Skeletal muscle satellite cell (primary cell): Measurements from ENCODE around the gene CACNB3.
A peak's percentile ranks its signal among the peaks of the same experiment; 100 is the strongest.

Experiments used
- H3K27me3 ChIP-seq: 2 replicates; pipeline ENCODE4 v1.7.0; 2013; ENCODE audit warnings: low read length; ENCODE audit not compliant: control insufficient read depth, insufficient read depth
- H3K36me3 ChIP-seq: 2 replicates; pipeline ENCODE4 v1.7.0; 2013; ENCODE audit warnings: mild to moderate bottlenecking, control low read depth, low read length; ENCODE audit not compliant: insufficient read depth
- H3K4me1 ChIP-seq: 2 replicates; pipeline ENCODE4 v1.7.0; 2013; ENCODE audit warnings: low read length; ENCODE audit not compliant: control insufficient read depth, insufficient read depth
- H3K4me2 ChIP-seq: 2 replicates; pipeline ENCODE4 v1.7.0; 2013; ENCODE audit warnings: mild to moderate bottlenecking, low read length
- H3K4me3 ChIP-seq: 2 replicates; pipeline ENCODE4 v1.7.0; 2013; ENCODE audit warnings: low read length
- H3K9ac ChIP-seq: 2 replicates; pipeline ENCODE4 v1.7.0; 2013; ENCODE audit warnings: mild to moderate bottlenecking, low read depth, low read length, moderate library complexity
- H3K9me3 ChIP-seq: replicated peaks from 2 replicates; pipeline ENCODE4 v1.7.0; 2013; ENCODE audit warnings: mild to moderate bottlenecking, control low read depth, low read length

CACNB3 gene

DNA sequence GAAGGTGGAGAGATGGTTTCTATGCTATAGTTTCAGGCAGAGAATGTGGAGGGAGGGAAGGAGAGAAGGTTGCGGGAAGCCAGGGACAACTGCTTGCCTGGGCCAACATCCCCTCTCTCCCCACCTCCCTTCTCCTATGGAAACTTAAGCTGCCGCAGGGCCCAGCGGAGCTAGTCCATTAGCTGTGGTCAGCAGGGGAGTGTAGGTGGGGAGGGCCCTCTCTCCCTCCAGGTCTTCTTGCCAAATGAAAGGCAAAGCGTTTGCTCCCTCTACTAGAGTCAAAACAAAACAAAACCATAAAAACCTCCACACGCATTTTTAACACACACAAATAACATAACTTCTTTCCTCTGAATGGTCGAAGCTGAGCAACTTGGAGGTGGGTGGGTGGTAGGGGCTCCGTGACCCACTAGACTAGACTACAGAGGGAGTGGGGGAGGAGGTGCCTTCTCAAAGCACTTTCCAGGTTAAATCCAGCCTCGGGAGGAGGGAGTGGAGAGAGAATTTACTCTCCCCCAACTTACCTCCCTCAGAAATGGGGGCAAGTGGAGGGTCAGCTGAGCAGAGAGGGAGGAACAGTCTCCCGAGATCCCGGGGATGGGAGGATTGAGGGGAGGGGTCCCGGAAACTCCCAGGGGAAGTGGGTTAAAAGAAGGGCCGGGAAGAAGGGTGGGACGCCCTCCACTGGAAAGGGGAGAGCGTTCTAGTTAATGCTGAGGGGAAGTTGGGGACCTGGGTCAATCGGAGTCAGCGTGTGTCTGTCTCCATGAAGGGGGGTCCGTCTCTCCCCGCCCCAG, 4.6 kb upstream of the CACNB3 start:
- peak overlapping the region; percentile 98 for H3K4me2 ChIP-seq
- H3K36me3 ChIP-seq: no peaks in the 10 kb centered on the region
- H3K9me3 ChIP-seq: no peaks in the 10 kb centered on the region
- no peaks in the 10 kb centered on the region for H3K27me3 ChIP-seq
- peaks cover 59% of the 10 kb centered on the region for H3K4me1 ChIP-seq
- H3K9ac ChIP-seq: peak overlapping the region; percentile 95
- peak overlapping the region; percentile 98 for H3K4me3 ChIP-seq

DNA sequence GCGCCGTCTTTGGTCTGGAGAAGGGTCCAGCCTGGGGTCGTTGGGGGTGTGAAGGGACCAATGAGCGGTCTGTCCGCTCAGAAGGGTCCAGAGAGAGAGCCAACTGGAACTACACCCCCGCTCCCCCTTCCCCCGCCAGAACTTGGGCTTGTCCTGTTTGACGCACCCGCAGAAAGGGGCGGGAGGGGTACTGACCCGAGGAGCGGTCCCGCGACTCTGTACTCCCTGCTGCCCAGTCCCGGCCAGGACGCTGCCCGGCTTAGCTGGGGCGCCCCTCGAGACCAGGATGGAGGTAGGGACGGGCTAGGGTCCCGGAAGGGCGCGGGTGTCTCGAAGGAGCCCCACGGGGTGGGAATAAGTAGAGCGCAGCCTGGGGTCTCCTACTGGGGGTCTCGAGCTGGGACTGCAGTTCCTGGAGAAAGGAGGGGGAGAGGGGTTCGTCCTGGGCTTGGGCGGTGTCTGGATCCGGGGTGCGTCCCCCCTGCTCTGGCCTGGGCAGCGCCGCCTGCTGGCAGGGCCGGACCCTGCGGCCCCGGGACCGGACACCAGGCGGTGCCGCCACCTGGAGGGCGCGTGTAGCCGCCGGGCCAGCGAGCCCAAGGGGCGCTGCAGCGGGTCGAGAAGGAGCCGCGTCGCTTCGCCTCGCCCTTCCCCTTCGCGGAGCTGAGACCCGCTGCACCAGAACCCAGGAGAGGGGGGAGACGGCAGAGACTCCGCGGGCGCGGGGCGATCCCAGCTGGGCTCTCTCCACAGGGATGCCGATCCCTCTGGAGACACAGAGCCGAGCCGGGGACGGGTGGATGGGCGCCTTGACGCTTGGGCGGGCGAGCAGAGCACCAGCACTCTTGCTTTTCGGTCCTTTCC, 3.8 kb upstream of the CACNB3 start:
- Histone ChIP-seq H3K36me3 (no peaks in the 10 kb centered on the region), H3K4me3 (peak overlapping the region; percentile 98), H3K4me2 (peak overlapping the region; percentile 98), H3K9ac (peak overlapping the region; percentile 95), H3K9me3 (no peaks in the 10 kb centered on the region), H3K4me1 (peaks cover 59% of the 10 kb centered on the region), H3K27me3 (no peaks in the 10 kb centered on the region)

DNA sequence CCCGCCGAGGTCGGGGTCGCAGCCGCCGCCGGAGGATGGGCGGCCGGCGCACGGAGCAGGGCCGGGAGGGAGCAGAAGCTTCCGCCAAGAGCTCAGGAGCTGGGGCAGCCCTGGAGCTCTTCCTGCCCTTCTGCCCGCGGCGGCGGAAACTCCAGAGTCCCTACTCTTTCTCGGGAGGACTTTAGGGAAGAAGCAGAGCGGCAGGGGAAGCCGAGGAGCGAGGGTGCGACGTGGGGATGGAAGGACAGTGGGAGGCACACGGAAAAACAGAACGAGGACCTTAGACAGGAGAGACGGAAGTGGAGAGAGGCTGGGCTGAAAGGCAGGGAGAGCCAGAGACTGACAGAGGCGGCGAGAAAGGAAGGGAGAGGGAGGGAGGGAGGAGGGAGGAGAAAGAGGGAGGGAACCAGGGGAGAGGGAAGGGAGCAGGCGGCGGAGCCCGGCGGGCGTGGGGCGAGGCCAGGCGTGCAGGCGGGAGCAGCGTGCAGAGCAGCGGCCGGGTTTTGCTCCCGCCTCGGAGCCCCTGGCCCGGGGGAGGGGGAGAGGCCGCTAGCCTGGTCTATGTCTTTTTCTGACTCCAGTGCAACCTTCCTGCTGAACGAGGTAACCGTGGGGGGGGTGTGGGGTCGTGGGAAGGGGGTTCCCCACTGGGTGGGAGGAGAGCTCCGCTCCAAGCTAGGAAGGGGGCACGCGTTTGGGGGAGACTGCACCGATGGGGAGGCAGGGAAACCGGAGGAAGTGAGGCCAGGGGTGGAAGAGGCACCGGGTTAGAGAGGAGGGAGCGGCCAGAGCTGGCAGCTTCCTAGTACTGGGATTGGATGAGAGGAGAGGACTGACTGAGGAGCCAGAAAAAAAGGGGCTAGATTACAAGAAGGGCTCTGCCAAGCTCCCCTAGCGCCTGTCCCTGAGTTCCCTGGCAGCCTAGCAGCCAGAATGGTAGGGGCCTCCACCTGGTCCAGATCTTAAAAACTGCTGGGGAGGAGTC, 2.9 kb upstream of the CACNB3 start:
- H3K9me3 ChIP-seq: no peaks in the 10 kb centered on the region
- peak overlapping the region; percentile 95 for H3K9ac ChIP-seq
- peaks cover 2% of the 10 kb centered on the region for H3K36me3 ChIP-seq
- peaks cover 55% of the 10 kb centered on the region for H3K4me1 ChIP-seq
- H3K4me3 ChIP-seq: peak overlapping the region; percentile 98
- no peaks in the 10 kb centered on the region for H3K27me3 ChIP-seq
- H3K4me2 ChIP-seq: peak overlapping the region; percentile 98

DNA sequence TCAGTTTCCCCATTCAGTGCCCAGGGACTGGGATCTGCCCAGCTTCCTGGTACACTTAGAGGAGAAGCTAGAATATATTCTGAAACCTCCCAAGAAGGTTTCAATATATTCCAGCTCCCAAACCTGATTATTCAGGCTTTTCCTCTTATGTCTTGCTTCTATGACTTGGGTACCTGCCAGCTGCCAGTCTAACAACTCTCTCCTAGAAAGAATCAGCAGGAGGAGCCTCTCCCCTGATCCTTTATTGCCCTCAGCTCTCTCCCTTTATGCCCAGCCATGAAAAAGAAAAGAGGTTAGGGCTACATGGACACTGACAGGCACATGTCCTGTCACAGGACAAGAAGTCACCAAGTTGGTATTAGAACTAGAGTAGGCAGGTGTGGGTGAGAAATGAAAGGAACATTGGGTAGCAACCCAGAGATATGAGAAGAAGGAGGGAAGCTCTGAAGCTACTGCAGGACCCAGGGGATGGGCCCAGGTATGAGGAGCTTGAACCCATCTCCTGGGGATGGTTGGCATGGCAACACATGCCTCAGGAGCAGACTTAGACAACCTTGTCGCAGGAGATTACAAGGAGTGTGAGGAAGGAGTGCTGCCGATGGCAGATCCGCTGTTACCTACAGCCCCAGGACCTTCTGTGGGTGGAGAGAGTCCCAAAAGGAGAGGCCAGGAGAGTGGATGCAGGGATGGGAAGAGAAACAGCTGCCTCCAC, 2.0 kb upstream of the CACNB3 start:
- H3K36me3 ChIP-seq: peaks cover 5% of the 10 kb centered on the region
- peak overlapping the region; percentile 98 for H3K4me3 ChIP-seq
- no peaks in the 10 kb centered on the region for H3K27me3 ChIP-seq
- no peaks in the 10 kb centered on the region for H3K9me3 ChIP-seq
- peak overlapping the region; percentile 98 for H3K4me2 ChIP-seq
- H3K4me1 ChIP-seq: peaks cover 47% of the 10 kb centered on the region
- H3K9ac ChIP-seq: peak overlapping the region; percentile 95

DNA sequence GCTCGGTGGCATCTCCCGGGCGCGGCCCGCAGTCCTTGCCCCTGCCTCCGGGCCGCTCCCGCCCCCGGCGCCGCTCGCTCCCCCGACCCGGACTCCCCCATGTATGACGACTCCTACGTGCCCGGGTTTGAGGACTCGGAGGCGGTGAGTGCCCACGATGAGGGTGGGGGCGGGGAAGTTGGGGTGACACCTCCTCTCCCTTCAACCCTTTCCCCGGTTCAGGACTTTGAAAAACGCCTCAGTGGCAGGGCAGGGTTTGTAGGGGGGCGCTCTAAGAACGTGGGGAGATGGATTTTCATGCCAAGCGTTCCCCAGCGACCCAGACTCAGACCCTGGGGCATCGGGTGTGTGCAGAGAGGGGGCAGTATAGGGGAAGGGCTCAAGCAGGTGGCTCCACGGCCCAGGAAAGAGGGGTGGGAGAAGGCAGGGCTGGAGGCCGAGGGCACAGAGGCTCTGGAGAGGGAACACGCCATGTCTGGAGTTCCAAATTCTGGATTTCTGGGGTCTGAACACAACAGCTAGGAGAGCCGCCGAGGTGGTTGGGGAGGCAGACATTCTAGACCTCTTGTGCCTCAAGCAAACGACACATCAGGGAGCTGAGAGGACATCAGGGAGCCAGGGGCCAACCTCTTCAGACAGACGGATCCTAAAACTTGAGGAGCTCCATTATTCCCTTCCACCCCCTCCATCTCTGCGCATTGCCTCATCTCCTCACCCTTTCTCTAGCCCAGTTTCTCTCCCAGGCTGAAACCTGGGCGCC, 715 bp downstream of the CACNB3 start:
- H3K4me2 ChIP-seq: peak overlapping the region; percentile 98
- peak overlapping the region; percentile 82 for H3K4me3 ChIP-seq
- no peaks in the 10 kb centered on the region for H3K9me3 ChIP-seq
- peaks cover 9% of the 10 kb centered on the region for H3K36me3 ChIP-seq
- peaks cover 24% of the 10 kb centered on the region for H3K4me1 ChIP-seq
- no peaks in the 10 kb centered on the region for H3K27me3 ChIP-seq
- H3K9ac ChIP-seq: peak overlapping the region; percentile 60

DNA sequence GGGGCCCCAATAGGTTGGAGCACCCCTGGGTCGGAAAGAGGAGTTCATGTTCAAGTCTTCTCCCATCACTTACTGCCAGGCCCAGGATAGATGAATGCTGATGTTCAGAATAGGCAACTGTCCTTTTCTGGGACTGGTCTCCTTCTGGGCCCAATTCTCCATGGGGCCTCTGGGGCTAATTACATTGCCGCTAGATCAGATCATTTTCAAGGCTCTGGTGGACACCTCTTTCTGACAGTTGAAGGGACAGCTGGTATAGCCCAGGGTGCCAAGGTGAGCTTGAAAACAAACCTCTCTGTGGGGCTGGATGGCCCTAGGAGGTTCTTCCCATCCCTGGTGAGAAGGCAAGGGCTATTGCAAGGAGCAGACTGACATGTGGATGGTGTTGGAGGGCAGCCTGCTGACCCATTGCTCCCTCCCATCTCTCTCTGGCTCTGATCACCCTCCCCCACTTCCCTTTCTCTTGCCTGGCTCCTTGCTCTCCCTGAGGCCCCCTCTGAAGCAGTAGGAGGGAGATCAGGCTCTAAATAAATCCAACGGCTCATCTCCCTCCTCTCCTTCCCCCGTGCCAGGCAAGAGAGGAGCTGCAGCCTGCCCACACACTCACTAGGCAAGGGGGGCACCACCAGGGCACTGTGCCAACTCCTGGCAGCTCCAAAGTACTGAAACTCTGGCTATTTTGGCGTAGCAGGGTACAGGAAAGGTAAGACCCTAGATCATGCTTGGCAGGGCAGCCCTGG, 1.9 kb downstream of the CACNB3 start:
- Histone ChIP-seq H3K36me3 (peaks cover 19% of the 10 kb centered on the region), H3K27me3 (no peaks in the 10 kb centered on the region), H3K4me2 (no peak overlapping the region), H3K9ac (no peak overlapping the region), H3K4me3 (no peak overlapping the region), H3K9me3 (no peaks in the 10 kb centered on the region), H3K4me1 (peaks cover 22% of the 10 kb centered on the region)

DNA sequence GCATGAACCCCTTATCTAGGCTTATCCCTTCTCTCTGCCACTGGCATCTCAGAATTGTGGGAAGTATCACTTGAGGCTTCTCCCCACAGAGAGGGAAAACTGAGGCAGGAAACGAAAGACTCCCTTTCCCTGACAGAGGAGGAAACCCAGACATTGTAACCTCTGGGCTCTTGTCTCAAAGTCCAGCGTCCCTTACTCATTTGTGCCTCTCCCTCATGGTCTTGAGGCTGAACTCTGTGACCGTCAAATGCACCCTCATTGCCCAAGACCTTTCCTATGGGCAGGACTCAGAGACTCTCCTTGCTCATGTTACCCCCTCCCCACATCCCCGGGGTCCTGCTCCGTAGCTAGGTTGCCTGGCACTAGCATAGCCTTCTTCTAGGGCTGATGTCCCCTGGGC, 3.8 kb downstream of the CACNB3 start:
- Histone ChIP-seq H3K4me1 (peaks cover 11% of the 10 kb centered on the region), H3K27me3 (no peaks in the 10 kb centered on the region), H3K9ac (no peak overlapping the region), H3K4me3 (no peak overlapping the region), H3K9me3 (no peaks in the 10 kb centered on the region), H3K4me2 (no peak overlapping the region), H3K36me3 (peaks cover 35% of the 10 kb centered on the region)

DNA sequence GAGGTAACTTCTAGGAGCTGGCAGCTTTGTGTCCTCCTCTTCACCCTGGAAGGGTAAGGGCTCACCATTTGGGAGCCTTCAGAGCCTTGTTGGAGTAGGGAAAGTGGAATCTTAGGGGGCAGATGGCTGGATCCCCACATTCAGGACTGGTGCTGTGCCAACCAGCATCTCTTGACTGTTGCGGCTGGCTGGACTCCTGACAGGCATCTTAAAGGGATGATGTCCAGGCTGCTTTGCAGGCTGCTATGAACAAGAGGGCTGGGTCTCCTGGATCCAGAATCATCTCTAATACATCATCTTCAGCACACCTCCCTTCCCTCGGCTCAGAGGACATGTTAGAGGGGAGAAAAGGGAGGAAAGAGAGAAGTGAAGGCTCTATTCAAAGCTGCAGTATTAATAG, 4.4 kb downstream of the CACNB3 start:
- H3K36me3 ChIP-seq: peaks cover 38% of the 10 kb centered on the region
- H3K27me3 ChIP-seq: no peaks in the 10 kb centered on the region
- H3K4me1 ChIP-seq: peaks cover 5% of the 10 kb centered on the region
- H3K9ac ChIP-seq: no peak overlapping the region
- H3K4me2 ChIP-seq: no peak overlapping the region
- no peak overlapping the region for H3K4me3 ChIP-seq
- no peaks in the 10 kb centered on the region for H3K9me3 ChIP-seq

DNA sequence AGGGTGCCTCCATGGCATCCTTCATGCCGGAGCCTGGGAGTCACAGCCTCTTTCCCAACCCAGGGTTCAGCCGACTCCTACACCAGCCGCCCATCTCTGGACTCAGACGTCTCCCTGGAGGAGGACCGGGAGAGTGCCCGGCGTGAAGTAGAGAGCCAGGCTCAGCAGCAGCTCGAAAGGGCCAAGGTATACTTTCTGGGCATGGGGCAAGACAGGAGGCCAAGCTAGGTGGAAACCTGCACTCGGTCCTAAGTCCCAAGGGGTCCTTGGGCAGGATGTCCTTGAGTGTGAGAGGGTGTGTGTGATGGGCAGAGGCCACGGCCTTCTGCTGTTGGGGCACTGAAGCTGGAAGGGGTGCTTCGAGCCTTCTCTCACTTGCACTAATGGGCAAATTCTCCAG, 5.0 kb downstream of the CACNB3 start:
- Histone ChIP-seq H3K27me3 (no peaks in the 10 kb centered on the region), H3K4me2 (no peak overlapping the region), H3K9me3 (no peaks in the 10 kb centered on the region), H3K36me3 (peaks cover 43% of the 10 kb centered on the region), H3K9ac (no peak overlapping the region), H3K4me1 (no peaks in the 10 kb centered on the region), H3K4me3 (no peak overlapping the region)

DNA sequence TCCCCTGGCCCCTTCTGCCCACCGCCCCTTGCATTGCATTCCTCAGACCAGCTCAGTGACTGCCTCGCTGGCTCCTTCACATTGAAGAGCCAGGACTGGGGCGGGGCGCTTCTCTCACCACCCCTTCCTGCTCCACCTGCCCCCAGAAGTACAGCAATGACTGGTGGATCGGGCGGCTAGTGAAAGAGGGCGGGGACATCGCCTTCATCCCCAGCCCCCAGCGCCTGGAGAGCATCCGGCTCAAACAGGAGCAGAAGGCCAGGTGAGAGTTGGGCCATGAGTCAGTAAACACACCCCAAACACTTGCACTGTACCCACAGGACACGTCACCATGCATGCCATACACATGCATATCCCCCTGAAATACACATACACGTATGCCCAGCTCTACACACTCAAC, 5.8 kb downstream of the CACNB3 start:
- Histone ChIP-seq H3K36me3 (peaks cover 52% of the 10 kb centered on the region), H3K27me3 (no peaks in the 10 kb centered on the region), H3K9me3 (no peaks in the 10 kb centered on the region), H3K4me1 (no peaks in the 10 kb centered on the region), H3K4me2 (no peak overlapping the region), H3K4me3 (no peak overlapping the region), H3K9ac (no peak overlapping the region)
